Caki2 (cell line): ENCODE results near the gene ZNF536. TPM values are rescaled to one million over a fixed set of nuclear protein-coding genes. Genes with fewer than 3 reads are reported as not detected.
"Not testable (repeated sequence)": the region's sequence is repeated elsewhere in the genome, so short reads cannot be mapped to it uniquely, and the experiment has no call there.

ENCODE experiments used
- DNase-seq: peaks from one replicate; pipeline ENCODE4 v3.0.0-alpha.2; 2015; ENCODE audit warnings: low read depth
- in situ Hi-C: cut with HindIII; loops from 2 replicates; pipeline ENCODE4 v1.10.0; 2016; ENCODE audit warnings: low sequenced_read_pairs, low pct_unique_long_range_greater_than_20kb, mixed read lengths
- total RNA-seq: library from RNA; depleted of rRNA; stranded (reverse); fragments of >200 nt; shearing (Covaris generic); gene quantifications from 2 replicates; pipeline ENCODE4 v1.2.3, GENCODE V29; 2014; ENCODE audit warnings: low replicate concordance

ZNF536 gene
- total RNA-seq, 1 experiment from 2014 or later: not detected

DNA sequence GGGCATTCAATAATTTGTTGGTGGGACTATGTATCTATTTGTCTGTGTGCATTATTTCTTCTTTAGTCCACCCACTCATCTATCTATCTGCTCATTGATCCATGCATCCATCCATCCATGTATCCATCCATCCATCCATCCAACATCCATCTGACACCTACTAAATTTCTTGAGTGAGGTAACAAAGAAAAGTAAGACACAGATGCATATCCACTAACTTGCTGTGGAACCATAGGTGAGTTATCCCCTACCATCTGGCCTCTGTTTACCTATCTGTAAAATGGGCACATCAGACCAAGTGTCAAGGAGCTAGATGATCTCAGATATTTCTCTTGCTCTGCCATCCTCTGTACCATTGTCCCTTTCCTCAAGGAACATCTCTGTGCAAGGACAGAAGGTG is 54.7 kb downstream of the ZNF536 start:
- in situ Hi-C loops: no loop called here
- DNase-seq: no peak

GRCh38 chr19:30428092-30428680 is 56.0 kb downstream of the ZNF536 start:
- in situ Hi-C loops: no loop called here
- no peak for DNase-seq

GRCh38 chr19:30428844-30429243 is 56.7 kb downstream of the ZNF536 start:
- no peak for DNase-seq
- in situ Hi-C loops: no loop called here

DNA sequence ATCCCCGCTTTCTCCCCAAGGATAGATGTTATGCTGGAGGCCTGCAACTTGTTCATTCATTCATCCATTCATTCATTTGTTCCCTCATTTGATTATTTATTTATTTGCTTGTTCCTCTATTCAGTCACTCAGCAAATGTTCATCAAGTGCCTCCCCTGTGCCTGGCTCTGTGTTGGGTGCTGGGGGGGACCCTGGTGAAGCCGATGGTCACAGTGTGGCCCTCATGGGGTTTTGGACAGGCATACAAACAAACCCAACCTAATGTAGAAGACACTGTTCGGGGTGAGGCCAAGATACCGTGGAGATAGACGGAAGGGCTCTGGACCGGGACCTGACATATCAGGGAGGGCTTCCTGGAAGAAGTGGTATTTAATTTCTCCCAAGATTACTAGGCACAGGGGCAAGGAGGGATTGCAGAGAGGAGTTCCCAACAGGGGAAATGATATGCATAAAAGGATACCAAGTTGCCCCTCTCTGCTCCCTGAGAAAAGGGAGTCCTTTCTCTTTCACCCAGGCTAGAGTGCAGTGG is 58.1 kb downstream of the ZNF536 start:
- in situ Hi-C loops: no loop called here
- no peak for DNase-seq

GRCh38 chr19:30431591-30431990 is 59.4 kb downstream of the ZNF536 start:
- in situ Hi-C loops: no loop called here

GRCh38 chr19:30434797-30435594 is 62.8 kb downstream of the ZNF536 start:
- DNase-seq: no peak
- in situ Hi-C loops: no loop called here

More at GRCh38 chr19:30431591-30431990, 59.4 kb downstream of the ZNF536 start:
- DNase-seq: no peak

DNA sequence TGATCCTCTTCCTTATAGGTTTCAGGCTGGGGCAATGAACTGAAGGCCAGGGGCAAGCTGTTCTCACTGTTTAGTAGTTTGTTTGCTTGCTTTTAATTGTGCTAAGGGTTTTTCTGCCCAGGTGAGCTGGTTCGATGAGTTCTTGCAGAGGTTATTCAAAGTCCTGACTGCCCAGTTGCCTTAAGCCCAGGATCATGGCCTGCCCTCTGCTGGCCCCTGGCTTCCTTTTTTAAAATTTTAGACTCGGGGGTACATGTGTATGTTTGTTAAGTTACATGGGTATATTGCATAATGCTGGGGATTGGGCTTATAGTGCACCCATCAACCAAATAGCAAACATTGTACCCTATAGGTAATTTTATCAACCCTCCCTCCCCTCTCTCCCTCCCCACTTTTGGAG is 65.7 kb downstream of the ZNF536 start:
- in situ Hi-C loops: no loop called here
- no peak for DNase-seq

DNA sequence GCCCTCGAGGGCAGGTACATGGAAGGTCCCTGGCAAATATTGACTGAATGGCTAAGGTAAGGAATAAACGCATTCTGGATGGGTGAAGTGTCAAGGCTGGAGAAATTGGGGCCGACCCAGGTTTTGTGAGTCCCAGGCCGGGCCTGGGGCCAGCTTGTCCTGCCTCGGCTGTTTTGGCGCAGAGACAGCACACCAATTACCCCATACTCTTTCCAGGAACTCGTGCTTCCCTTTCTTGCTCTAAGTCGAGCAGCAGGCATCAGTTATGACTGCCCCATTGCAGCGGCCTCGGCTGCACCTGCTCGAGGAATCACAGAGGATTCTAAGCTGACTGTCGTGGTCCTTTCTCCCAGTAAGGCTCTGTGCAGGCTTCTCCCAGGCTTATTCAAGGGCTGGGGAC is 67.1 kb downstream of the ZNF536 start:
- DNase-seq: no peak
- in situ Hi-C loops: no loop called here

DNA sequence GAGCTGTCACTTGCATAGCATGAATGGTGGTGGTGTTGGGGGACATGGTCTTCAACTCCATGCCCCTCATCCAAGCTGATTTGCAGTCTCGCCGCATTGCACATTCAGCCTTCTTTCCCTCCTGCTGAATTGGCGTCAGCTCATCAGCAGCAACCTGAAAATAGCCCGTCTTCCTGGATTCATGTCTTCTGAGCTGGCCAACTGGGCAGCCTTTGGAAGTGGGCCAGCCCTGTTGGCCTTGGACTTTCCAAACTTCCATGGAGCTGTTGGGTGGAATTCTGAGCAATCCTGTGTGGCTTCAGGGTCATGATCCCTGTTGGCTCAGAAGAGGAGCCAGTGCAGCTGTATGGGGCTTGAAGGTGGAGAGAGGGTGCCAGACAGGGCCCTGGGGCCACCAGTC is 68.8 kb downstream of the ZNF536 start:
- no peak for DNase-seq
- in situ Hi-C loops: no loop called here

DNA sequence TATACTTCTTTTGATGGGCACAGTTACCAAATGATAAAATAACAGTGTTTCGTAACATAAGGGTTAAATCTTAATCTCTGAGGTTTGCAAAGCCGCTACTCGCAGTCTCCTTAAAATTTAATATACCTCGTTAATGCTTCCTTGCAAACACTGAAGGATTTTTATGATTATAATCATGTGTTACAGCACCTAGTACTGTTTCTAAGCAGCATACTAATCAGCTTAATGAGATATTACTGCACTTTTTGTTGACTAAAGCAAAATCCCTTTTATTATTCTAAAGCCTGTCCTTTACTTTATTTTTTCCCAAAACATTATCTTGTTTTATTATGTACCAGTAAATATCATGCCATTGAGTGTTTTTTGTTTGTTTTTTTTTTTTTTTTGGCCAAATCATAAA is 70.5 kb downstream of the ZNF536 start:
- in situ Hi-C loops: no loop called here
- DNase-seq: no peak

DNA sequence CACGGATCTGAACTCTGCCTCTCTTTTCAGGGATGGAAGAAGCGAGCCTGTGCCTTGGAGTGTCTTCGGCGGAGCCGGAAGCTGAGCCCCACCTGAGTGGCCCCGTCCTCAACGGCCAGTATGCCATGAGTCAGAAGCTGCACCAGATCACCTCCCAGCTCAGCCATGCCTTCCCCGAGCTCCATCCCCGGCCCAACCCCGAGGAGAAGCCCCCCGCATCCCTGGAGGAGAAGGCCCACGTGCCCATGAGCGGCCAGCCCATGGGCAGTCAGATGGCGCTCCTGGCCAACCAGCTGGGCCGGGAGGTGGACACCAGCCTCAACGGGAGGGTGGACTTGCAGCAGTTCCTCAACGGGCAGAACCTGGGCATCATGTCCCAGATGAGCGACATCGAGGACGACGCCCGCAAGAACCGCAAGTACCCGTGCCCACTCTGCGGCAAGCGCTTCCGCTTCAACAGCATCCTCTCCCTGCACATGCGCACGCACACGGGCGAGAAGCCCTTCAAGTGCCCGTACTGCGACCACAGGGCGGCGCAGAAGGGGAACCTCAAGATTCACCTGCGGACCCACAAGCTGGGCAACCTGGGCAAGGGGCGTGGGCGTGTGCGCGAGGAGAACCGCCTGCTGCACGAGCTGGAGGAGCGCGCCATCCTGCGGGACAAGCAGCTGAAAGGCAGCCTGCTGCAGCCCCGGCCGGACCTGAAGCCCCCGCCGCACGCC is 71.5 kb downstream of the ZNF536 start:
- in situ Hi-C loops: no loop called here
- no peak for DNase-seq

DNA sequence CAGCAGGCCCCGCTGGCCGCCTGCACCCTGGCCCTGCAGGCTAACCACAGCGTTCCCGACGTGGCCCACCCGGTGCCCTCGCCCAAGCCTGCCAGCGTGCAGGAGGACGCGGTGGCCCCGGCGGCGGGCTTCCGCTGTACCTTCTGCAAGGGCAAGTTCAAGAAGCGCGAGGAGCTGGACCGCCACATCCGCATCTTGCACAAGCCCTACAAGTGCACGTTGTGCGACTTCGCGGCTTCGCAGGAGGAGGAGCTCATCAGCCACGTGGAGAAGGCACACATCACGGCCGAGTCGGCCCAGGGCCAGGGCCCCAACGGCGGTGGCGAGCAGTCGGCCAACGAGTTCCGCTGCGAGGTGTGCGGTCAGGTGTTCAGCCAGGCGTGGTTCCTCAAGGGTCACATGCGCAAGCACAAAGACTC is 72.1 kb downstream of the ZNF536 start:
- in situ Hi-C loops: no loop called here
- no peak for DNase-seq

- in situ Hi-C loops: no loop called here
- no peak for DNase-seq
Measured at GRCh38 chr19:30444686-30445232, 72.6 kb downstream of the ZNF536 start.

DNA sequence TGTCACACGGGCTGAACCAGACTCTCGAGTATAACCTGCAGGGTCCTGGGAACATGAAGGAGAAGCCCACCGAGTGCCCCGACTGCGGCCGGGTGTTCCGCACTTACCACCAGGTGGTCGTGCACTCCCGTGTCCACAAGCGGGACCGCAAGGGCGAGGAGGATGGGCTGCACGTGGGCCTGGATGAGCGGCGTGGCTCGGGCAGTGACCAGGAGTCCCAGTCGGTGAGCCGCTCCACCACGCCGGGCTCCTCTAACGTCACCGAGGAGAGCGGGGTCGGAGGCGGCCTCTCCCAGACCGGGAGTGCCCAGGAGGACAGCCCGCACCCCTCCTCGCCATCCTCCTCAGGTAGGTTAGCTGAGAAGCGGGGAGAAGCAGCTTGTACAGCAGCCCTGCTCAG is 73.2 kb downstream of the ZNF536 start:
- in situ Hi-C loops: no loop called here

DNA sequence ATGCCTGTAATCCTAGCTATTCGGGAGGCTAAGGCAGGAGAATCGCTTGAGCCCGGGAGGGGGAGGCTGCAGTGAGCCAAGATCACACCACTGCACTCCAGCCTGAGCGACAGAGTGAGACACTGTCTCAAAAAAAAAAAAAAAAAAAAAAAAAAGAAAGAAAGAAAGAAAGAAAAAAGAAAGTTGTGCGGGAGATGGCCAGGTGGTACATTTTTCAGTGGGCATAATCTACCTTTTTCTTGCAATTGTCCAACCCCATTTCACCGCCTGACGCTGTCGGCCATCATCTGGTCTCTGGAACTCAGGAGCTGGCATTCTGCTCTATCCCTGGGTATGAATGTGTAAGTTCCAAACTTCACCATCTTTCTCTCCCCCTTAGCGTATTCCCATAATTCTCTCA is 73.9 kb downstream of the ZNF536 start:
- DNase-seq, in situ Hi-C loops: not testable (repeated sequence)

More for the DNA sequence above, 73.2 kb downstream of the ZNF536 start:
- no peak for DNase-seq

DNA sequence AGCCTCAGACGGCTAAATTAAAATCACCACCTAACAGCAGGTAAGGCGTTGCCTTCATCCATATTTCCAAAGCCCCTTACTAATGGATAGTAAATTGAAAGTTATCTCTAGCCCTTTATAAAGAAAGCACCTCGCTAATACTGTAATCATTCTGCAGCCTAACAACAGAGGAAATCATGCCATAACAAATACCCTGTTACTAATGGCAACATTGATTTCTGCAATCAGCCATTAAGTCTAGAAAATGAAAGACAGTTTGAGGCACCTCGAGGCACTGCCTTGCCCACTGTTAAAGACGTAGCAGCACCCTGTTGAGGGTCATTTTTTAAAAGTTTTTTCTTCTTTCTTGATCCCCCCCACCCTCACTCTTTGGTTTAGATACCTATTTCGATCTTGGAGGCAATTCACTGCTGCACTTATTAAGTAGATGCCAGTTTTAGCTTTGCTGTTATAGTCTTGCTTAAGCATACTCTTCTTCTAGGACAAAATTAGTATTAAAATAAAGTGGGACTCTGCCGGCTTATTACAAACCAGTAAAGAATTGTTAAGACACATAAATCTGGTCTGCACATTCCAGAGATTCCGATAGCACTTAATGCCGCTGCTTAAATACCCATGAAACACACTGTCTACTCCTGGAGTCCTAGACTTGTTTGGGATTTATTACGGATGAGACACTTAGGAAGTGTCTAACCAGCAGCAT is 74.8 kb downstream of the ZNF536 start:
- DNase-seq: no peak
- in situ Hi-C loops: no loop called here

DNA sequence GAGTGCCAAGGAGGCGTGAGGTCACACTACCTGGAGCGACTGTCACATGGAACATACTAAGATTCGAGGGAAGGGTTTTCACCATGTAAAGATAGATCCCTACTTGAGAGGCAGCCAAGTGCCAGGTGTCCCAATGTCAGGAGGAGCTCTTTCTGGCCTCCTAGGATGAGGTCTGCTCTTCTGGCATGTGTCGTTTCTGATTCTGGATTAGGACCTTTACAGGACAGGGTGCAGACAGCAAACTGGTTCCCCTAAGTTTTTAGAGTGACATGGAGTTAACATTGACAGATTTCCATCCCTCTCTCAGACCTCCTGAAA is 75.3 kb downstream of the ZNF536 start:
- in situ Hi-C loops: no loop called here
- no peak for DNase-seq

DNA sequence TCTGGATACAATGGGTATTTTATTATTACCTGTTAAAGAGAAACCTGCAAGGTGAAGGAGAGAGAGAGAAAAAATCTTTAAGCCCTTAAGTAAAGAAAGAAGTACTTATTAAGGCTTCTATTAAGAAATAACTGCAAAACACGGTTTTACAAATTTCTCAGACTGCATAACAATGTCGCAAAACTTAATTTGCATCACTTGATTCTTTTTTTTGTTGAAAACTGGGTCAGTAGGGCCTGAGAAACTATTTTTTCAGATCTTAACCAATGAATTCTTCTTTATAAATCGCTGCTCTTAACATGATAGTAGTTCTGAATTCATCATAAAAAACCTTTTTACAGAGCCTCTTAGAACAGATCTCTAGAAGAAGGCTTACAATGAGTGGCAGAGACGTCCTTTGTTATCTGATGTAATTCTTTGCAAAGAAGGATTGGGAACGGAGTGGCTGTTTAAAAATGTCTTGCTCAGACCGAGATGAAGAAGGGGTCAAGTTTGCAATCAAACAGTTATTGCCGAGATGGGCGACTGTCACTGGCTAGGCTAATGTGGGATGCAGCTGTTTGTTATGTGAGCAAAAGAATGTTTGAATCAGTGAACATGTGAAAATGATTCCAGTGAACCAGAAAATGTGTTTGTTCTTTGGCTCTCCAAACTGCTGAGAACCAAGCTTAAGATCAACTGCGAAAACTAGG is 76.3 kb downstream of the ZNF536 start:
- DNase-seq: no peak
- in situ Hi-C loops: no loop called here
